Muscle of leg (tissue), 11 donors: ENCODE data around the gene KIF16B. TPM values are rescaled to one million over a fixed set of nuclear protein-coding genes. Genes with fewer than 3 reads are reported as not detected.

Experiments
- DNase-seq: peaks from one replicate; pipeline ENCODE4 v3.0.0; 2013
- H3K27ac ChIP-seq: one replicate; pipeline ENCODE4 v1.5.1; 2013; ENCODE audit warnings: mild to moderate bottlenecking, low read length, control low read depth
- H3K27me3 ChIP-seq: one replicate; pipeline ENCODE4 v1.6.1; 2013; ENCODE audit warnings: low read length; ENCODE audit not compliant: control insufficient read depth, insufficient read depth
- H3K36me3 ChIP-seq: one replicate; pipeline ENCODE4 v1.6.1; 2013; ENCODE audit warnings: low read length; ENCODE audit not compliant: control insufficient read depth, insufficient read depth
- H3K4me1 ChIP-seq: one replicate; pipeline ENCODE4 v1.6.1; 2013; ENCODE audit warnings: low read length; ENCODE audit not compliant: control insufficient read depth, insufficient read depth
- H3K4me3 ChIP-seq: one replicate; pipeline ENCODE4 v1.5.1; 2013; ENCODE audit warnings: low read length, control low read depth
- H3K9me3 ChIP-seq: replicated peaks from 2 replicates; pipeline ENCODE4 v1.6.1; 2013; ENCODE audit warnings: low read depth, low read length; ENCODE audit not compliant: control insufficient read depth
- WGBS: methylation state at CpG from one replicate; pipeline ENCODE4 v1.1.5; 2013; ENCODE audit warnings: missing lambda C conversion rate; ENCODE audit not compliant: insufficient coverage; 5-methylcytosine and 5-hydroxymethylcytosine counted together
- polyA plus RNA-seq, 8 donors: library from polyadenylated mRNA; unstranded; fragments of 120-200 nt; gene quantifications; one replicate each; pipeline versions ENCODE4 v1.2.1 to v1.2.3, GENCODE V29; 2013; ENCODE audit warnings: inconsistent platforms in 1 of 8, low replicate concordance in 1 of 8; ENCODE audit not compliant: insufficient read length in 8 of 8, insufficient read depth in 1 of 8
- total RNA-seq: library from RNA; stranded (reverse); fragments of 120-200 nt; gene quantifications from one replicate; pipeline ENCODE4 v1.2.4, GENCODE V29; 2013

Gene KIF16B
- total and polyA plus RNA-seq, 9 donors = 17.2 to 30.3 (median 24.7) TPM

DNA sequence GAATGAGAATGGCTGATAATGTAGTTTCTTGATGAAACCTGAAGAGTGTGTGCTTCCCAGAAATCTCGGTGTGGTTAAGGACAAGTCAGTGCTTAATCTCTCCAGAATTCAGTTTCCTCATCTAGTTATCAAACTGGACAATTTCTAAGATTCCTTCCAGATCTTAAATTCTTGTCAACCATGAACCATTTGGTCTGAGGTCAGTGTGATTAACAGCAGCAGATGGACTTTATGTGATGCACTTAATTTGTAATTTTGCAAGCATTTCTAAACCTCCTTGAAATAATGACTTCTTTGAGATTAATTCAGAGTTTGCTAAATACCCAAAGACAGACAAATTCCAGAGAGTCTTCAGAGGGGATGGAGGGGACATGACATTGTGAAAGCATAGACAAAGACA lies 160.3 kb downstream of the KIF16B start:
- WGBS = no CpG with 5 or more reads among the region's 1 CpG
- DNase-seq = no peak
- H3K27me3 ChIP-seq = no peaks in the 10 kb centered on the region

DNA sequence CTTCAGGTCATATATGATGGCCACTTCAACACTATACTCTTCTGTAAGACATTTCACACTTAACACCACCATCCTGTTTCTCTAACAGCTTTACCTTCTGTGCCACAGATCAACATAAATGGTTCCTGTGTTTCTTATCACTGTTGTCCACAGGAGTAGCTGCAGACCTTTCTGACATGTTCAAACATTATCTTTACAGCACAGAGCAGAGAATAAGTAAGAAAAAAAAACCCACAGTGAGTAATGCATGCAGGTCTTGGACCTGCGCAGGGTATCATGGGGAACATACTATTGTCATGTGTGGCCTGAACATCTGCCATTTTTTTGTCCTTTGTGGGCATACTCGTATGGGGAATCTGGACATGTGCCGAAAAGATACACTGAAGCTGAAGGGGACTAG lies 161.9 kb downstream of the KIF16B start:
- peaks cover 14% of the 10 kb centered on the region for H3K9me3 ChIP-seq
- no peaks in the 10 kb centered on the region for H3K27me3 ChIP-seq
- H3K27ac ChIP-seq = no peak overlapping the region
- DNase-seq = no peak
- WGBS = 83% methylated on average over 3 of the region's 3 CpGs
- H3K4me1 ChIP-seq = peaks cover 3% of the 10 kb centered on the region
- H3K4me3 ChIP-seq = no peak overlapping the region
- peaks cover 4% of the 10 kb centered on the region for H3K36me3 ChIP-seq

More for the DNA sequence above, 160.3 kb downstream of the KIF16B start:
- Histone ChIP-seq H3K27ac (no peak overlapping the region), H3K4me3 (no peak overlapping the region), H3K9me3 (peaks cover 14% of the 10 kb centered on the region), H3K4me1 (no peaks in the 10 kb centered on the region), H3K36me3 (peaks cover 4% of the 10 kb centered on the region)

DNA sequence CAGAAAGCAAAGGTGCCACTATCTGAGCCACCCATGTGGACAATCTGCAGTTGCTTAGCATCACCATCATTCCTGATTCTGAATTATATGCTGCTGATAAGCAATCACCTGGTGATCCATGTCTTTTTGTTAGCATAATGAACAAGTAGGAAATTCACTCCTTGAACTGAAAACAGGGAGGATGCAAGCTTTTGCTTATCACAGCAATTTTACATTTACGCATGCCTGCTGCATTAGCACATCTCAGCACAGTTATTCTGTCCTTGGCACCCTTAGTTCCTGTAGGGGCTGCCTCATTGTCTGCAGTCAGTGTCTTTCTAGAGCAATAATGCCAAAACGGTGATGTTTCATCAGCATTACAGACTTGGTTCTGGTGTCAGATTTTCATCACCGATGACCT lies 162.6 kb downstream of the KIF16B start:
- DNase-seq = no peak
- 100% methylated on average over 2 of the region's 3 CpGs for WGBS
- H3K27ac ChIP-seq = no peak overlapping the region
- H3K27me3 ChIP-seq = no peaks in the 10 kb centered on the region
- no peak overlapping the region for H3K4me3 ChIP-seq
- H3K4me1 ChIP-seq = peaks cover 3% of the 10 kb centered on the region
- peaks cover 14% of the 10 kb centered on the region for H3K9me3 ChIP-seq
- peaks cover 4% of the 10 kb centered on the region for H3K36me3 ChIP-seq

GRCh38 chr20:16408981-16409380 lies 164.3 kb downstream of the KIF16B start:
- Histone ChIP-seq H3K27me3 (no peaks in the 10 kb centered on the region), H3K9me3 (peaks cover 14% of the 10 kb centered on the region), H3K27ac (no peak overlapping the region), H3K4me1 (peaks cover 3% of the 10 kb centered on the region), H3K36me3 (peaks cover 11% of the 10 kb centered on the region), H3K4me3 (no peak overlapping the region)
- no peak for DNase-seq
- no CpG with 5 or more reads among the region's 1 CpG for WGBS

- peaks cover 11% of the 10 kb centered on the region for H3K36me3 ChIP-seq
- H3K4me3 ChIP-seq = no peak overlapping the region
- no peak for DNase-seq
- WGBS = 90% methylated on average over 5 of the region's 5 CpGs
- H3K9me3 ChIP-seq = peaks cover 14% of the 10 kb centered on the region
- H3K4me1 ChIP-seq = peaks cover 3% of the 10 kb centered on the region
- H3K27ac ChIP-seq = no peak overlapping the region
- H3K27me3 ChIP-seq = no peaks in the 10 kb centered on the region
Observed at GRCh38 chr20:16407251-16408067, 165.8 kb downstream of the KIF16B start.

- Histone ChIP-seq H3K27me3 (no peaks in the 10 kb centered on the region), H3K27ac (no peak overlapping the region), H3K4me3 (no peak overlapping the region), H3K36me3 (peaks cover 9% of the 10 kb centered on the region), H3K9me3 (no peaks in the 10 kb centered on the region), H3K4me1 (peaks cover 3% of the 10 kb centered on the region)
- 72% methylated on average over 4 of the region's 6 CpGs for WGBS
- DNase-seq = no peak
Observed at GRCh38 chr20:16405254-16405653, 168.0 kb downstream of the KIF16B start.

DNA sequence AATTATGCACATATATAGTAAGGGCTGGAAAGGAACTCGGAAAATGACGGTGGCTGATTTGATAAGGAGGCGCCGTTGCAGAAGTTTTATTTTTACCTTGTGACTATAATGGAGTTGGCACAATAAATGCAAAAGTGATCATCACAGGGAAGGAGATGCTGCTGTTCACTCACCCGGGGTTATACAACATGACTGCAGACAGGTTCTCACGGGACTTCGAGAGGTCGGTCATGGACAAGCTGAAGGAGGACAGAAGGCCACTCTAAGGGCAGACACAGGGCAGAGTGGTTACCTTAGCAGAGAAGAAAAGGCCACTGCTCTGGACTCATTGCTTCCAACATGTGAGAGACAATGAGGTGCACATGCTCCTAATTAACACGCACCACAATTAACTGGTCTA lies 168.6 kb downstream of the KIF16B start:
- 90% methylated on average over 9 of the region's 9 CpGs for whole genome bisulfite sequencing
- Histone ChIP-seq H3K4me1 (peaks cover 6% of the 10 kb centered on the region), H3K9me3 (no peaks in the 10 kb centered on the region), H3K27ac (no peak overlapping the region), H3K36me3 (peaks cover 11% of the 10 kb centered on the region), H3K27me3 (no peaks in the 10 kb centered on the region), H3K4me3 (no peak overlapping the region)
- DNase-seq = no peak

DNA sequence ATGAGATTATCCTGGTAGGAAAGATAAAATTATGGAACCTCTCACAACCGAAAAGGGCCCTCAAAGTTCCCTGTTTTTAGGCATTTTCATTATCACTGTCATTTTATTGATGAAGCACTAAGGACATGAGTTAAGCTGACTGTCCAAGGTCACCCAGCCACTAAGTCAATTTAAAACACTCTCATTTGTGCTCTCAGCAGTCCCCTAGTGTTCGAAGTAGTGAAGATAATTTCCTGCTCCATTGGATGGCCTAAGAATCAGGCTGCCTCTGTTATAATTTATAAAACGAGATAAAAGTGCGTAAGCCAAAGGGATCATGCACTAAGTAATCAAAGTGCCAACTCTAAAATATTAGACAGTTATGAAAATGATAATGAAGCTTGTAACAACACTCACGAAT lies 169.1 kb downstream of the KIF16B start:
- no peak overlapping the region for H3K4me3 ChIP-seq
- H3K9me3 ChIP-seq = no peaks in the 10 kb centered on the region
- H3K4me1 ChIP-seq = peaks cover 10% of the 10 kb centered on the region
- no peak overlapping the region for H3K27ac ChIP-seq
- no peak for DNase-seq
- H3K27me3 ChIP-seq = no peaks in the 10 kb centered on the region
- WGBS = no CpG with 5 or more reads among the region's 5 CpGs
- peaks cover 9% of the 10 kb centered on the region for H3K36me3 ChIP-seq

- no peak overlapping the region for H3K4me3 ChIP-seq
- H3K9me3 ChIP-seq = no peaks in the 10 kb centered on the region
- peaks cover 34% of the 10 kb centered on the region for H3K4me1 ChIP-seq
- H3K27me3 ChIP-seq = no peaks in the 10 kb centered on the region
- no peak for DNase-seq
- peaks cover 6% of the 10 kb centered on the region for H3K36me3 ChIP-seq
- peak overlapping the region; percentile 70 for H3K27ac ChIP-seq
Observed at GRCh38 chr20:16400234-16400633, 173.0 kb downstream of the KIF16B start.

- peak overlapping the region; percentile 70 for H3K27ac ChIP-seq
- peaks cover 3% of the 10 kb centered on the region for H3K36me3 ChIP-seq
- no peak for DNase-seq
- H3K9me3 ChIP-seq = no peaks in the 10 kb centered on the region
- no peaks in the 10 kb centered on the region for H3K27me3 ChIP-seq
- no peak overlapping the region for H3K4me3 ChIP-seq
- H3K4me1 ChIP-seq = peaks cover 34% of the 10 kb centered on the region
Observed at GRCh38 chr20:16399801-16400200, 173.4 kb downstream of the KIF16B start.

GRCh38 chr20:16397086-16397485 lies 176.2 kb downstream of the KIF16B start:
- H3K9me3 ChIP-seq = no peaks in the 10 kb centered on the region
- H3K4me1 ChIP-seq = peaks cover 34% of the 10 kb centered on the region
- WGBS = 13% methylated on average over 3 of the region's 4 CpGs
- peaks cover 3% of the 10 kb centered on the region for H3K36me3 ChIP-seq
- no peaks in the 10 kb centered on the region for H3K27me3 ChIP-seq
- peak overlapping the region; percentile 52 for H3K27ac ChIP-seq
- peak; percentile 93 for DNase-seq
- H3K4me3 ChIP-seq = no peak overlapping the region
